ENCODE data around the gene FOXP4.

Gene FOXP4

GRCh38 chr6:41644297-41644879, 98.2 kb downstream of the FOXP4 start:
- no peak for DNase-seq (ENCODE audit: low spot score)

- DNase-seq (ENCODE audit: low spot score), result no peak
These were observed 98.9 kb downstream of the FOXP4 start for GRCh38 chr6:41645007-41645618.

GRCh38 chr6:41646026-41646795, 100.0 kb downstream of the FOXP4 start:
- no peak for DNase-seq (ENCODE audit: low spot score)

- DNase-seq (ENCODE audit: low spot score), result no peak
These were observed 100.9 kb downstream of the FOXP4 start for GRCh38 chr6:41647061-41647511.

- DNase-seq (ENCODE audit: low spot score), result no peak
These were observed 101.9 kb downstream of the FOXP4 start for GRCh38 chr6:41648070-41648585.

- no peak for DNase-seq (ENCODE audit: low spot score)
These were observed 102.7 kb downstream of the FOXP4 start for GRCh38 chr6:41648921-41649320.

GRCh38 chr6:41649596-41649995, 103.4 kb downstream of the FOXP4 start:
- DNase-seq (ENCODE audit: low spot score), result no peak

- DNase-seq (ENCODE audit: low spot score), result no peak
These were observed 103.9 kb downstream of the FOXP4 start for GRCh38 chr6:41650120-41650519.

- no peak for DNase-seq (ENCODE audit: low spot score)
These were observed 105.2 kb downstream of the FOXP4 start for GRCh38 chr6:41651246-41651961.

Data from AG20443 (cell line).